GM21360 (cell line): ENCODE measurements around the gene WDR45B.

Source experiments
- ATAC-seq: cut with Tn5 transposase; IDR thresholded peaks from one replicate; pipeline ENCODE4 v1.9.1; 2021; ENCODE audit warnings: mild to moderate bottlenecking, moderate library complexity; ENCODE audit not compliant: unreplicated experiment

The WDR45B gene

DNA sequence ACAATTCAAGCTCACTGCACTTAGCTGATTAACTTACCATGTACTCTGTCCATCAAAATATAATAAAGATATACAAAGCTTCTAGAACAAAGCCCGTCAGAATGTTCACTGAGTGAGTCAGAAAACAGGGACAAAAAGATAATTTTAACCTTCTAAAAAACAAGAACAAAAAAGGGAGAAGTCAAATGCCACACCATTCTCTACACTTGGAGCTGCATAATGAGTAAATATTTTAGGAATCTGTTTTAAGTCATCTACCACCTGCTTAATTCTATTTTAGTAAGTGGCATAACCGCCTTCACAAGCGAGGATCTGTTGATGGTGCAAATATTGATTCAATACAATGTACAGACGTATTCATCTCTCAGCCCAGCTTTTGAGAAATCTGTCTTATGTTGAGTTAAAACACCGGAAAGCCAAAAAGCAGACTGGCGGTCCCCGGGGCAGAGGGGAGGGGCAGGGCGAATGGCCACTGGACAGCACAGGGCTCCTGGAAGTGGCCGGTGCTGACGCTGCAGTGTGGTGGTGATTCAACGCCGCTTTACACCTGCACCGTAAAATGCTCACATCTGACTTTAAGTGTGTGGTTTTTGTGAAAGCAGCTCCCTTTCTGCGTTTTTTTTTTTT is 30.1 kb upstream of the WDR45B start:
- ATAC-seq: no peak

DNA sequence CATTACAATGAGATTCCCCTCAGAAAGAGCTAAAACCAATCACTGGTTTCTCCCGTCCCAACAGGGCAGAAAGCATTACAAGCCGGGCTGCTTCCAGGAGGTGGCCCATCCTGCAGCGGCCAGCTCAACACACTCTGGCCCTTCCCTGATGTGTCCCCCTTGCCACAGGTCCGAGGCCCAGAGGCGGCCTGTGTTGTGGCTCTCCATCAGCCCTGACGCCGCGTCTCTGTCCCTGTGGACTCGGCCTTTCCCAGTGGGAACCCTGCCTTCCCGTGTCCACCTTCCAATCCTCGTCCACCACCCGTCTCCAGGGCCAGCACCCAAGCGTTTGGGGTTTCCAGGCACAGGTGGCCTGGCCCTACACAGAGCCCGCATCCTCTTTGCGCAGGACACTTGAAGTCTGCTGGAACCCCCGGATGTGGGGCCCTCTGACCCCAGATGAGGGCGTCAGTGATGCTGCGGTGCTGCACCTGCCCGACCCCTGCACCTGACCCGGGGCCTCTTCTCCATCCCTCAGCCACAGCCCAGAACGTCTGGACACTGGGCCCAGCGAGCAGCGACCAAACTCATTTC is 29.2 kb upstream of the WDR45B start:
- ATAC-seq: no peak

GRCh38 chr17:82675476-82676245 is 27.4 kb upstream of the WDR45B start:
- ATAC-seq: no peak

DNA sequence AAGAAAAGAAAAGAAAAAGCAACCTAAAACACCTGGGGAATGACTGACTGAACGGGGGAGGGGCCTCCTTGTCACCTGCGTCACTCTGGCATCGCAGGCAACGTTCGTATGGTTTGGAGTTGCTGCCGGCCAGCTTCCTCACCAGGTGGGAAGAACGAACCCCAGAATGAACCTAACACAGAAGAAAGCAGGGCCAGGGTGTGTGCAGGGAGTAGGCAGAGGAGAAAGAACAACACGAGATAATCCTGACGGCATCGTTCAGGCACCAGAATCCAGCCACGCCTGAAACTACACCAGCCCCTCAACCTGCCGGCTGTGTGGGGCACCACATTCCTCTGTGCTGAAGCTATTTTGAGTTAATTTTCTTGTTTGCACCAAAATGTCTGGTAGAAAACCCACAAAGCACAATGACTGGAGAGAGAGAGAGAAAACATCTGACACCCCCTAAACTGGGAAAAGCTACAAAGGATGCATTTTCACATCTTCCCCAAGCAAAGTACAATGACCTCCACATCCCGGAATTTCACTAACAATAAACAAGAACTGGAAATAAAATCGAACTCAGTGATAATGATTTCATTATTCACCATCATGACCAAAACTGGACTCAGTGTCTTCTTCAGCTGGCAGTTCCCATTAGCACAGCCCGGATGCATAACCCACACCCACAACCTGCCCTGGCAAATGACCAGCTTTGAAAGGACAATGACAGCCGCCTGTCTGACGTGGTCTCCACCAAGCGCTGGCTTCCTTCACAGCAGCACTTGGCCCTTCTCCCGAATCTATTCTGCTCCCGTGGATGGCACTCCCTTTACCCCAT is 26.6 kb upstream of the WDR45B start:
- ATAC-seq: no peak

GRCh38 chr17:82670661-82671450 is 22.6 kb upstream of the WDR45B start:
- ATAC-seq: no peak

DNA sequence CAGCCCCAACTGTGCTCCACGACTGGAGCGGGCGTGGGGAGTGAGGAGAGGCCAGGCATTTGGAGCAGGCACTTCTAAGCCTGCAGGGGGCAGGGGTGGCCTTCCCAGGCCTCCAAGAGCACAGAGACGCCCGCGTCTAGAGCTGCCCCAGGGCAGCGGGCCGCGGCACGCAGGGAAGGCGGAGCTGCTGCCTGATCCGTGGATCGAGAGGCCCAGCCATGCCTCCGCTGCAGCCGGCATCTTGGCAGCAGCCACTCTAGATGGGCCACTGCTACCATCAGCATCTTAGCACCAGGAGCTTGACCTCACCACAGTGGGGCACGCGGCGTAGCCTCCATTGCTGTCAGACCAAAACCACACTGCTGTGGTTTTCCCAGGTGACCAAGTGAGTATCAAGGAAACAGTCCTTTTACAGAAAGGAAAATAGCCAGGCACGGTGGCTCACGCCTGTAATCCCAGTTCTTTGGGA is 20.4 kb upstream of the WDR45B start:
- no peak for ATAC-seq

DNA sequence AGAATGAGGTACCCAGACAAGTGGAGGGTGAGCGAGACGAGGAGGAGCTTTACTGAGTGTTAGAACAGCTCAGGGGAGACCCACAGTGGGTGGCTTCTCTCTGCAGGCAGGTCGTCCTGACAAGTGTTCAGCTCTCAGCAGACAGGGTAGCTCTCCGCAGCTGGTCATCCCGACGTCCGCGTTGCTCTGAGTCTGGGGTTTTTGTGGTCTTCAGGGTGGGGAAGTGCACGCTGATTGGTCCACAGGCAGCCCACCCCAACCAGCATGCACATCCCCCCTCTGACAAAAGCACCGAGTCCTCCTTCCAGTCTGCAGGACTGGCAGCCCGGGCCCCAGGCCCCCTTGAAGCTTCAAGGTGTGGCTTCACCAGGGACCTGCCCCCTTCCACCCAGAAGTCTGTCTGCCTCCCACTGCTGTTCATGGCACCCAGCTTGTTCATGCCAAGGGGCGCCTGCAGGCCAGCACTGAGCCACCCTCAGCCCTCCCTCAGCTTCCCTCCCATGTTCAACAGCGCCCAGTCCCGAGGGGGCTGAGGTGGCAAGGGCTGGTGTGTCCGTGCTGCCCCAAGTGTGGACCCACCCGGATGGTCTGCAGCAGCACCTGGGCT is 19.9 kb upstream of the WDR45B start:
- ATAC-seq: no peak

GRCh38 chr17:82667668-82668000 is 19.4 kb upstream of the WDR45B start:
- ATAC-seq: no peak

DNA sequence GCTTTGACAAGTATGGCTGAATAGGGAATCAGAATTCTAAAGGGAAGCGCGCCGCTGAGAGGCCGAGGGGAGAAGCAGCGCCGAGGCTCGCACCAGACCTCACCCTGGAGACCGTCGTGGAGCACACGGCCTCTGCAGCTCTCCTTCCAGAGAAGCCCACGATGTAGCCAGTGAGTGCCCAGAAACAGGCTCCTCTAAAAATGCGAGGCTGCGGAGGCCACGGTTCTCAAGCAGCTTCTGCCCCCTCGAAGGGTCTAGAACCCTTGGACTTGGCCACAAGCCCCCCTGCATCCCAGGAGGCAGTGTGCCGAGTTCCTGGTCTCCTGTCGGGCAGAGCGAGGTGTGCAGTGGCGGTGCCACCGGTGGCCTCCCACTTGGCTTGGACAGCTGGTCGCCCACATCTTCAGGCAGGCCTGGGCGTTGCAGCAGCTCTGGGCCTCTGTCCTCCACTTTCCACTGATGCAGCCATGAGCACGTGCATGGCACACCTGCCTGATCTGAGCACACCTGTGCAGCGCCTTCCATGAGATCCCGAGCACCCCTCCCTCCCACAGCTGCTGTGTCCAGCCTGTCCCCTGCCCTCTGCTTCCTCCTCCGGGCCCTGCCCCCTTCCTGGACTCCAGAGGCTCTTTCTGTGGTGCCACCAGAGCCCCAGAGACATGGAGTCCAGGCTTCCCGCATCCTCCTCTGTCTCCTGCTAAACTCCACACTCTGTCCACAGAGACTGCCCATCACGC is 18.9 kb upstream of the WDR45B start:
- ATAC-seq: no peak

DNA sequence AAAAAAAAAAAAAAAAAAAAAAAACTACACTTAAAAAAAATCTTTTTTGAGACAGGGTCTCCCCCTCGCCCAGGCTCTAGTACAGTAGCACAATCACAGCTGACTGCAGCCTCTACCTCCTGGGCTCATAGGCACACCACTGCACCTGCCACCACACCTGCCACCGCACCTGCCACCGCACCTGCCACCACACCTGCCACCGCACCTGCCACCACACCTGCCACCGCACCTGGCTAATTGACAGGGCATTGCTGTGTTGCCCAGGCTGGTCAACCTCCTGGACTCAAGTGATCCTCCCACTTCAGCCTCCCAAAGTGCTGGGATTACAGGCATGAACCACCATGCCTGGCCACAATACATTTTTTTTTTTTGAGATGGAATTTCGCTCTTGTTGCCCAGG is 17.6 kb upstream of the WDR45B start:
- no peak for ATAC-seq

GRCh38 chr17:82665217-82665616 is 17.0 kb upstream of the WDR45B start:
- no peak for ATAC-seq

- no peak for ATAC-seq
These were observed 16.5 kb upstream of the WDR45B start for GRCh38 chr17:82664701-82665182.

- ATAC-seq: no peak
These were observed 16.0 kb upstream of the WDR45B start for GRCh38 chr17:82664276-82664575.

DNA sequence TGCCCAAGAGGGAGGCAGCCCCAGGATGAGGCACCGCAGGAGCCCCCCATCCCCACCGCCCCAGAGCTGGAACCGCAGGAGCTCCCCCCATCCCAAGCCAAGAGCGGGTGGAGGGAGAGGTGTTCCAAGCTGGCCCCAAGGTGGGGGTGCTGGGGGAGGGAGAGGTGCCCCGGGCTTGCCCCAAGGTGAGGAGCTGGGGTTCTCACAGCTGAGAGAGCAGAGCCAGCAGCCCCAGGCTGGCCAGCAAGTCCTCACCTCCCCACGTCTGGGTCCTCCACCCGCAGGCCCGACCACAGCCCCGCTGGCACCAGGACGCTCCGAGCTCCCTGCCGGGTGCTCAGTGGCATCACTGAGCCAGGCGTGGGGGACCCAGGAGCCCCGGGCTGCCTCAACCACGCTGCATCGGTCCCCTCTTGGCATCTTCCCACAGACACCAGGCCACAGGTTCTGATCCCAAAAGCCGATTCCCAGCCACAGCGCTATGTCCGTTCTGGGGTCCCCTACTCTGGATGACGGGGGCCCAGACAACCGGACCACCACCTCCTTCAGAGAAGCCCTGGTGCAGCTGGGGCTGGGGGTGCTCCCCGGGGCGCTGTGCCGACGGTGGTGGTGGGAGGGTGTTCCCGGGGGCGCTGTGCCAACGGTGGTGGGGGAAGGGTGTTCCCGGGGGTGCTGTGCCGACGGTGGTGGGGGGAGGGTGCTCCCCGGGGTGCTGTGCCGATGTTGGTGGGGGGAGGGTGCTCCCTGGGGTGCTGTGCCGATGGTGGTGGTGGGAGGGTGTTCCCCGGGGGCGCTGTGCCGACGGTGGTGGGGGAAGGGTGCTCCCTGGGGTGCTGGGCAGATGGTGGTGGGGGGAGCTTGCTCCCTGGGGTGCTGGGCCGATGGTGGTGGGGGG is 15.4 kb upstream of the WDR45B start:
- no peak for ATAC-seq

- no peak for ATAC-seq
These were observed 14.5 kb upstream of the WDR45B start for GRCh38 chr17:82662711-82663261.

DNA sequence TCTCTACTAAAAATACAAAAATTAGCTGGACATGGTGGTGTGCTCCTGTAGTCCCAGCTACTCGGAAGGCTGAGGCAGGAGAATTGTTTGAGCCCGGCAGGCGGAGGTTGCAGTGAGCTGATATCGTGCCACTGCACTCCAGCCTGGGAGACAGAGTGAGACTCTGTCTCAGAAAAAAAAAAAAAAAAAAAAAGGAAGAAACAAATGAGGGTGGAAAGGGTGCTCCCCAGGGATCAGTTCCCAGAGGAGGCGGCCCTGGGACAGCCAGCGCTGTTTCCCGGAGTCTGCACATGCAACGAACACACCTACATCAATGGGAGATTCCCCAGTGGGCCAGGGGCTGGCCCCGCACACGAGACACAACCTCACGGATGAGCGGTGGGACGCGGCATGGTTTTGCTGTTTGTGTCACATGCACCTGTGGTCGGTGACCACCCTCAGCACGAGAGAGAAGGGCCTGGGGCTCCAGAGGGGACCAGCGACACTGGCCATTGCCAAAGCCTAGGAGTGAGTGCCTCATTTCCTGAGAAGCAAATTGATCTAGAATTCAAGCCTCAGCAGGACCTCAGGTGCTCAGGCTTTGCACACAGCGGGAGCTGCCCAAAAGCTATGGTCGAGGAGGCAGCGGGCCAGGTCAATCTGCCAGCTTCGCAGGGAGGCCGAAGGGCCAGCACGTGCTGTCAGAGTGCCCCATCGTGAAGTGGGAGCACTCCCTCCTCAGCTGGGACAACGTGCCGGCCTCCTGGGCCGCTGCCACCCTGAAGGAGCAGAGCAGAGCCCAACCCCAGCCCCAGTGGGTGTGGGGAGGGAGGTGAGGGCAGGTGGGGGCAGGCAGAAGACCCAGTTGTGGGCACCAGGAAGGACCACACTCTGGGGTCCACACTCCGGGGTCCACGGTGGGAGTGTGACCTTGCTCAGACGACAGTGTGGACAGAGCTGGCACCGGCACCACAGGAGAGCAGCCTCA is 13.8 kb upstream of the WDR45B start:
- ATAC-seq: no peak

DNA sequence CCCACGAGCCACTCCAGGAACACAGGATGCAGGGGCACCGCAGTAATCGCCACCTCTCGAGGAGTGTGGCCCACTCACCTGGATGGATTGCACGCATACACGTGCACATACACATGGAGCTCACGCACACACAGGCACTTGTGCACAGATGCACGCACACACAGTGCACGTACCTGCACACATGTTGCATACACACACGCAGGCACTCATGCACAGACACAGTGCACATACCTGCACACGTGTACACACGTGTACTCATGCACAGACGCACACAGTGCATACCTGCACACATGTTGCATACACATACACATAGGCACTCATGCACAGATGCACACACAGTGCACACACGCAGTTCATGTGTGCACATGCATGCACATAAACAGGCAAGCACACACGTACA is 11.6 kb upstream of the WDR45B start:
- ATAC-seq: no peak
